SU-DHL-6 (cell line): Measurements from ENCODE around the gene SGIP1.

Experiments
- H2AFZ ChIP-seq: fragments of 200-600 bp; sonication (generic); 2 replicates; pipeline ENCODE4 v1.6.1; 2014; ENCODE audit warnings: low read depth, mild to moderate bottlenecking, moderate library complexity, mixed read lengths, antibody characterized with exemption, low read length; ENCODE audit not compliant: severe bottlenecking
- H3F3A ChIP-seq: fragments of 200-600 bp; shearing (Covaris generic); 2 replicates; pipeline ENCODE4 v1.6.0; 2016; ENCODE audit warnings: antibody characterized with exemption, mild to moderate bottlenecking; ENCODE audit not compliant: insufficient read depth
- H3K27ac ChIP-seq: fragments of 200-600 bp; sonication (generic); 2 replicates; pipeline ENCODE4 v1.5.1; 2016; ENCODE audit warnings: low read depth, mild to moderate bottlenecking, low read length, moderate library complexity, mixed read lengths
- H3K27me3 ChIP-seq: fragments of 200-600 bp; sonication (generic), shearing (Covaris generic); 2 replicates; pipeline ENCODE4 v1.6.0; 2014; ENCODE audit warnings: mild to moderate bottlenecking, low read length
- H3K36me3 ChIP-seq: fragments of 200-600 bp; sonication (generic); 2 replicates; pipeline ENCODE4 v1.6.1; 2014; ENCODE audit warnings: mild to moderate bottlenecking, low read length, mixed read lengths
- H3K4me2 ChIP-seq: fragments of 300-600, 200-600 bp; shearing (Covaris generic), sonication (generic); 2 replicates; pipeline ENCODE4 v1.6.0; 2014; ENCODE audit warnings: low read length, low read depth, mild to moderate bottlenecking; ENCODE audit not compliant: poor library complexity, severe bottlenecking
- H3K4me3 ChIP-seq: fragments of 200-600 bp; sonication (generic); 2 replicates; pipeline ENCODE4 v1.5.1; 2014; ENCODE audit warnings: antibody characterized with exemption, low read length, mild to moderate bottlenecking, mixed read lengths; ENCODE audit not compliant: insufficient read depth, poor library complexity, severe bottlenecking
- H3K79me2 ChIP-seq: fragments of 200-600 bp; sonication (generic); 2 replicates; pipeline ENCODE4 v1.6.1; 2014; ENCODE audit warnings: mild to moderate bottlenecking, low read length, moderate library complexity; ENCODE audit not compliant: insufficient read depth
- H3K9ac ChIP-seq: fragments of 200-600 bp; sonication (generic); 2 replicates; pipeline ENCODE4 v1.7.0; 2014; ENCODE audit warnings: mild to moderate bottlenecking, low read length
- H3K9me2 ChIP-seq: fragments of 200-600 bp; sonication (generic); replicated peaks from 2 replicates; pipeline ENCODE4 v1.6.1; 2014; ENCODE audit warnings: low read length; ENCODE audit not compliant: insufficient read depth
- H3K9me3 ChIP-seq: fragments of 200-600 bp; sonication (generic); 2 replicates; pipeline ENCODE4 v1.6.1; 2014; ENCODE audit warnings: low read length, mixed read lengths; ENCODE audit not compliant: insufficient read depth
- H4K20me1 ChIP-seq: fragments of 200-600 bp; sonication (generic); 2 replicates; pipeline ENCODE4 v1.6.1; 2014; ENCODE audit warnings: low read depth, mild to moderate bottlenecking, antibody characterized with exemption, low read length, moderate library complexity, mixed read lengths
- CTCF ChIP-seq: fragments of 200-600 bp; sonication (generic); IDR thresholded peaks from one replicate; pipeline ENCODE4 v1.5.1; 2017; ENCODE audit warnings: antibody characterized with exemption, mild to moderate bottlenecking, low read length, moderate library complexity; ENCODE audit not compliant: insufficient read depth, poor library complexity, severe bottlenecking
- EZH2phosphoT487 ChIP-seq: fragments of 200-600 bp; sonication (generic), shearing (Covaris generic); conservative IDR thresholded peaks from 2 replicates; pipeline ENCODE4 v1.6.1; 2018; ENCODE audit warnings: mild to moderate bottlenecking, antibody characterized with exemption, low read length, moderate library complexity, mixed read lengths

Gene SGIP1

GRCh38 chr1:66637146-66637545 is 103.2 kb downstream of the SGIP1 start:
- Histone ChIP-seq H3K4me3 (no peak overlapping the region), H3K9me2 (no peaks in the 10 kb centered on the region), H3K9me3 (no peaks in the 10 kb centered on the region), H3K36me3 (no peaks in the 10 kb centered on the region), H2AFZ (no peak overlapping the region), H3K27ac (no peak overlapping the region), H3K27me3 (no peaks in the 10 kb centered on the region), H3K9ac (no peak overlapping the region), H4K20me1 (no peaks in the 10 kb centered on the region), H3F3A (no peaks in the 10 kb centered on the region), H3K79me2 (no peaks in the 10 kb centered on the region), H3K4me2 (no peak overlapping the region)
- no peak for TF ChIP-seq CTCF
- TF ChIP-seq EZH2phosphoT487: no peak

GRCh38 chr1:66641891-66642473 is 108.0 kb downstream of the SGIP1 start:
- no peaks in the 10 kb centered on the region for H3K79me2 ChIP-seq
- TF ChIP-seq CTCF (no peak), EZH2phosphoT487 (no peak)

GRCh38 chr1:66642992-66643391 is 109.0 kb downstream of the SGIP1 start:
- no peaks in the 10 kb centered on the region for H3K9me3 ChIP-seq

More at GRCh38 chr1:66641891-66642473, 108.0 kb downstream of the SGIP1 start:
- no peak overlapping the region for H2AFZ ChIP-seq
- no peaks in the 10 kb centered on the region for H3K9me3 ChIP-seq
- H3K9me2 ChIP-seq: no peaks in the 10 kb centered on the region
- H3K9ac ChIP-seq: no peak overlapping the region
- no peak overlapping the region for H3K27ac ChIP-seq
- no peak overlapping the region for H3K4me3 ChIP-seq
- H3K36me3 ChIP-seq: no peaks in the 10 kb centered on the region
- H3F3A ChIP-seq: no peaks in the 10 kb centered on the region
- no peaks in the 10 kb centered on the region for H4K20me1 ChIP-seq
- no peak overlapping the region for H3K4me2 ChIP-seq
- no peaks in the 10 kb centered on the region for H3K27me3 ChIP-seq

More at GRCh38 chr1:66642992-66643391, 109.0 kb downstream of the SGIP1 start:
- Histone ChIP-seq H3K4me2 (no peak overlapping the region), H2AFZ (no peak overlapping the region), H3K27ac (no peak overlapping the region), H3K9me2 (no peaks in the 10 kb centered on the region), H3F3A (no peaks in the 10 kb centered on the region), H3K4me3 (no peak overlapping the region), H3K79me2 (no peaks in the 10 kb centered on the region), H3K27me3 (no peaks in the 10 kb centered on the region), H3K36me3 (no peaks in the 10 kb centered on the region), H3K9ac (no peak overlapping the region), H4K20me1 (no peaks in the 10 kb centered on the region)
- TF ChIP-seq CTCF (no peak), EZH2phosphoT487 (no peak)
